Sigmoid colon (tissue), 7 donors: ENCODE measurements around the gene CCDC61. TPM values are rescaled to one million over a fixed set of nuclear protein-coding genes. Genes with fewer than 3 reads are reported as not detected.

Experiments
- DNase-seq: peaks from one replicate; pipeline ENCODE4 v3.0.0-alpha.2; 2019
- H3K27ac ChIP-seq, 4 donors: fragments of 200-600 bp; sonication (generic); one replicate each; pipeline ENCODE4 v1.5.1; 2016 to 2019; ENCODE audit warnings: mild to moderate bottlenecking in 1 of 4
- H3K27me3 ChIP-seq, 3 donors: fragments of 200-600 bp; sonication (generic); one replicate each; pipeline ENCODE4 v1.5.1; 2019; ENCODE audit warnings: mild to moderate bottlenecking in 1 of 3
- H3K36me3 ChIP-seq, 4 donors: fragments of 200-600 bp; sonication (generic); one replicate each; pipeline ENCODE4 v1.5.1; 2016 to 2019
- H3K4me1 ChIP-seq, 4 donors: fragments of 200-600 bp; sonication (generic); one replicate each; pipeline ENCODE4 v1.5.1; 2017 to 2019
- H3K4me3 ChIP-seq, 4 donors: fragments of 200-600 bp; sonication (generic); one replicate each; pipeline ENCODE4 v1.5.1; 2017 to 2019; ENCODE audit warnings: mild to moderate bottlenecking in 2 of 4, moderate library complexity in 1 of 4
- H3K9me3 ChIP-seq, 4 donors: fragments of 200-600 bp in 3 of 4; sonication (generic) in 3 of 4; one replicate each; pipeline versions ENCODE4 v1.5.1 to v1.6.1; 2013 to 2019
- CTCF ChIP-seq, 4 experiments: fragments of 450-650 bp in 3 of 4; fragments of 200-600 bp in 1 of 4; IDR thresholded peaks; one replicate each; pipeline ENCODE4 v1.5.1; 2016 to 2019; ENCODE audit warnings: antibody characterized with exemption in 4 of 4, mild to moderate bottlenecking in 3 of 4, moderate library complexity in 2 of 4
- EP300 ChIP-seq, 4 donors: sonication (generic); formaldehyde crosslinking; IDR thresholded peaks; one replicate each; pipeline ENCODE4 v1.6.1; 2017; ENCODE audit warnings: antibody characterized with exemption in 4 of 4
- POLR2A ChIP-seq, 2 donors: fragments of 450-650 bp; IDR thresholded peaks; one replicate each; pipeline ENCODE4 v1.6.1; 2016; ENCODE audit warnings: antibody characterized with exemption in 2 of 2, mild to moderate bottlenecking in 2 of 2, moderate library complexity in 2 of 2
- POLR2AphosphoS5 ChIP-seq, 4 donors: sonication (generic); formaldehyde crosslinking; IDR thresholded peaks; one replicate each; pipeline ENCODE4 v1.6.1; 2017; ENCODE audit warnings: antibody characterized with exemption in 4 of 4
- WGBS, 2 donors: extraction: QIAGEN DNeasy Blood & Tissue Kit; methylation state at CpG; one replicate each; pipeline ENCODE4 v1.1.7; 2013; 5-methylcytosine and 5-hydroxymethylcytosine counted together
- intact Hi-C: fragments of 100-400 bp; cut with DNase I; formaldehyde crosslinking; loops from one replicate; pipeline ENCODE4 v1.15.1; 2023
- polyA plus RNA-seq, 3 donors: library from polyadenylated mRNA; stranded (reverse); fragments of 200-250 nt; gene quantifications; one replicate each; pipeline ENCODE4 v1.2.3, GENCODE V29; 2013
- total RNA-seq, 4 donors: library from RNA; depleted of rRNA; stranded (reverse); fragments of >200 nt; gene quantifications; one replicate each; pipeline ENCODE4 v1.1.0, GENCODE V29; 2016
- donor health status: healthy with polysubstance abuse.
- donor health status: Bipolar disorder and iron deficiency.
- donor health status: healthy.

CCDC61 gene
- total and polyA plus RNA-seq, 7 donors, result 5.0 to 16.3 (median 10.6) TPM

GRCh38 chr19:45968626-45969025 is 26.6 kb upstream of the CCDC61 start:
- no peak overlapping the region for H3K27ac ChIP-seq
- H3K4me3 ChIP-seq, result no peak overlapping the region
- peaks cover 12 to 63% (median 31%) of the 10 kb centered on the region in 3 donors for H3K27me3 ChIP-seq
- WGBS, 2 donors, result 56 to 76% methylated on average over 9 of the region's 9 CpGs
- no peaks in the 10 kb centered on the region for H3K36me3 ChIP-seq
- intact Hi-C loops, result no loop called here
- no peaks in the 10 kb centered on the region for H3K9me3 ChIP-seq
- TF ChIP-seq POLR2AphosphoS5 (IDR thresholded peaks at IDR 0.05) (no peak), POLR2A (IDR thresholded peaks at IDR 0.05) (no peak), EP300 (IDR thresholded peaks at IDR 0.05) (no peak), CTCF (IDR thresholded peaks at IDR 0.05) (no peak)
- peaks cover 0 to 8% (median 7%) of the 10 kb centered on the region in 4 donors for H3K4me1 ChIP-seq
- no peak for DNase-seq

GRCh38 chr19:45969676-45970075 is 25.6 kb upstream of the CCDC61 start:
- TF ChIP-seq POLR2A (IDR thresholded peaks at IDR 0.05) (no peak), POLR2AphosphoS5 (IDR thresholded peaks at IDR 0.05) (no peak), CTCF (IDR thresholded peaks at IDR 0.05) (no peak), EP300 (IDR thresholded peaks at IDR 0.05) (no peak)
- H3K4me1 ChIP-seq, result peaks cover 0 to 12% (median 11%) of the 10 kb centered on the region in 4 donors
- peaks cover 19 to 71% (median 42%) of the 10 kb centered on the region in 3 donors for H3K27me3 ChIP-seq
- H3K4me3 ChIP-seq, result no peak overlapping the region
- intact Hi-C loops, result no loop called here
- WGBS, 2 donors, result 55 to 60% methylated on average over 5 of the region's 5 CpGs
- no peak overlapping the region for H3K27ac ChIP-seq
- no peak for DNase-seq
- H3K36me3 ChIP-seq, result no peaks in the 10 kb centered on the region
- H3K9me3 ChIP-seq, result no peaks in the 10 kb centered on the region

GRCh38 chr19:45971260-45971902 is 23.9 kb upstream of the CCDC61 start:
- no peaks in the 10 kb centered on the region for H3K9me3 ChIP-seq
- 10 to 11% methylated on average over 11 of the region's 11 CpGs for WGBS, 2 donors
- H3K4me1 ChIP-seq, result peaks cover 0 to 12% (median 11%) of the 10 kb centered on the region in 4 donors
- TF ChIP-seq POLR2A (IDR thresholded peaks at IDR 0.05), result no peak
- TF ChIP-seq CTCF (IDR thresholded peaks at IDR 0.05), result no peak
- TF ChIP-seq POLR2AphosphoS5 (IDR thresholded peaks at IDR 0.05), result no peak
- no peak for TF ChIP-seq EP300 (IDR thresholded peaks at IDR 0.05)
- intact Hi-C loops, result no loop called here
- peaks cover 19 to 83% (median 55%) of the 10 kb centered on the region in 3 donors for H3K27me3 ChIP-seq
- no peak for DNase-seq
- peak overlapping the region in 1 of 4 donors; percentile 20 for H3K27ac ChIP-seq
- H3K4me3 ChIP-seq, result peak overlapping the region in 1 of 4 donors; percentile 39
- H3K36me3 ChIP-seq, result no peaks in the 10 kb centered on the region

DNA sequence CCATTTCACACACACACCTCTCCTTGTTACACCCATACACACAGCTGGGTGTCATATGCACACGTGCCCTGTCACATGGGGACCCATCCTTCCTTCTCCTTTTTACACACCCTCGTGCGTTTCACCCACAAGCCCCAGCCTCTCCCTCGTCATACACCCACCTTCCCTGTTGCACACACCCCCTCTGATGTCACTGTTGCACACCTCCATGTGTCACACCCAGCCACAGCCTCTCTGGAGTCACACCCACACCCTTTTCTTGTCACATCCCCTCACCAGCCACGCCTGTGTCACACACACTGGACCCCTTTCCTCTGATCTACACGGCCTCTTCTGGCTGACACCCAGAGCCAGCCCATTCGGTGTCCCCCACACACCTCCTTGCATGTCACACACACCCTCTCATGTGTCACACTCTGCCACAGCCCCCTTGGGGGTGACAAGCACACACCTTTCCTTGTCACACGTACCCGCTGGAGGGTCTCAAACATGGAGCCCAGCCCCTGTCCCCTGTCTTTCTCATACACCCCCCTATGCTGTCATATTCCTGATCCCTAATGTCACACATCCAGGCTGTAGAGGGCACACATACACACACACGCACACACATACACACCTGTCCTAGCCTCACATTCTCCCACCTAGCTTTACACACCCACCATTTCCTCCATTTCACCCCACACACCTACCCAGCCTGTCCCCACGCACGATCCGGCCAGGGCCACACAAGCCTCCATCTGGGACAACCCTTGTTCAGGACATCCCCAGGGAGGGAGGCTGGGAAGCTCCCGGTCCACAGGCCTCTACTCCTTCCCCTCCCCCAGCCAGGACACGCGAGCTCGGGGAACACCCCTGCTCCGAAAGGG is 23.0 kb upstream of the CCDC61 start:
- WGBS, 2 donors, result 14 to 18% methylated on average over 18 of the region's 18 CpGs
- no peak for DNase-seq
- H3K27me3 ChIP-seq, result peaks cover 19 to 76% (median 60%) of the 10 kb centered on the region in 3 donors
- H3K27ac ChIP-seq, result peak overlapping the region in 3 of 4 donors; percentile 21 to 65 (median 37)
- H3K36me3 ChIP-seq, result no peaks in the 10 kb centered on the region
- intact Hi-C loops, result no loop called here
- no peaks in the 10 kb centered on the region for H3K9me3 ChIP-seq
- H3K4me3 ChIP-seq, result peak overlapping the region in 3 of 4 donors; percentile 29 to 40 (median 39)
- peaks cover 0 to 12% (median 11%) of the 10 kb centered on the region in 4 donors for H3K4me1 ChIP-seq
- no peak for TF ChIP-seq EP300 (IDR thresholded peaks at IDR 0.05)
- no peak for TF ChIP-seq POLR2AphosphoS5 (IDR thresholded peaks at IDR 0.05)
- no peak for TF ChIP-seq CTCF (IDR thresholded peaks at IDR 0.05)
- no peak for TF ChIP-seq POLR2A (IDR thresholded peaks at IDR 0.05)
